HepG2 (cell line): ENCODE data around the gene GP9.

Experiments
- BCLAF1 ChIP-seq: fragments of 450-650 bp; IDR thresholded peaks from 2 replicates; pipeline ENCODE4 v1.6.1; 2017; ENCODE audit warnings: mild to moderate bottlenecking
- CTCF ChIP-seq: sonication (generic); formaldehyde crosslinking; IDR thresholded peaks from 2 replicates; pipeline ENCODE4 v1.5.0; 2020; ENCODE audit warnings: mild to moderate bottlenecking, missing genetic modification reagents, moderate library complexity
- HINFP ChIP-seq: sonication (generic); formaldehyde crosslinking; IDR thresholded peaks from 2 replicates; pipeline ENCODE4 v1.4.0; 2020; ENCODE audit warnings: low read depth, mild to moderate bottlenecking, missing genetic modification reagents
- ZKSCAN8 ChIP-seq: IDR thresholded peaks from 2 replicates; pipeline ENCODE4 v1.6.1; 2016; ENCODE audit warnings: borderline replicate concordance, missing genetic modification reagents, missing compliant biosample characterization
- TF ChIP-seq, protein P1 (sequence below): sonication (generic); formaldehyde crosslinking; IDR thresholded peaks from 2 replicates; pipeline ENCODE4 v1.4.0; 2020; ENCODE audit warnings: missing genetic modification reagents, mild to moderate bottlenecking, borderline replicate concordance
- TF ChIP-seq, protein P2 (sequence below): sonication (generic); formaldehyde crosslinking; IDR thresholded peaks from 2 replicates; pipeline ENCODE4 v1.5.1; 2020; ENCODE audit warnings: missing genetic modification reagents, mild to moderate bottlenecking, borderline replicate concordance

DNA sequence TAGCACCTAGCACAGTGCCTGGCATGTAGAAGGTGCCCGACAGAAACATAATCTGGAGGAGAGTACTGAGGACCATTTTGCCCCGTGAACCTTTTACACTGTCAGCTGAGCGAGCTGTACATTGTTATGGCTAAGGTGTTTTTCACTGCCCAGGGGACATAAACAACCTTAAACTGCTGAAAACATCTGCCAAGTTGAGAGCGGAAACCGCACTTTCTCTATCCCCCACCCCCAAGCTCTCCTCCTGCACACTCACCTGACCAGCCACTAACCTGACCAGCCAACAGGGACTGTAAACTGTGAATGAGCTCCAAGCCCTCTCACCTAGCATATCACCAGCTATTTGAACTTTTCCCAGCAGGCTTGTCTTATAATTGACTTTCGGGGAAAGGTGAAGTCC, 43.5 kb downstream of the GP9 start:
- TF ChIP-seq CTCF (CRISPR knock-in tag): no peak
- no peak for TF ChIP-seq BCLAF1
- TF ChIP-seq HINFP (CRISPR knock-in tag): no peak
- no peak for TF ChIP-seq ZKSCAN8 (CRISPR knock-in tag)
- TF ChIP-seq, protein P1, sequence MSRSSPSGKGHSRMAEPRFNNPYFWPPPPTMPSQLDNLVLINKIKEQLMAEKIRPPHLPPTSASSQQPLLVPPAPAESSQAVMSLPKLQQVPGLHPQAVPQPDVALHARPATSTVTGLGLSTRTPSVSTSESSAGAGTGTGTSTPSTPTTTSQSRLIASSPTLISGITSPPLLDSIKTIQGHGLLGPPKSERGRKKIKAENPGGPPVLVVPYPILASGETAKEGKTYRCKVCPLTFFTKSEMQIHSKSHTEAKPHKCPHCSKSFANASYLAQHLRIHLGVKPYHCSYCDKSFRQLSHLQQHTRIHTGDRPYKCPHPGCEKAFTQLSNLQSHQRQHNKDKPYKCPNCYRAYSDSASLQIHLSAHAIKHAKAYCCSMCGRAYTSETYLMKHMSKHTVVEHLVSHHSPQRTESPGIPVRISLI (CRISPR knock-in tag): no peak
- TF ChIP-seq, protein P2, sequence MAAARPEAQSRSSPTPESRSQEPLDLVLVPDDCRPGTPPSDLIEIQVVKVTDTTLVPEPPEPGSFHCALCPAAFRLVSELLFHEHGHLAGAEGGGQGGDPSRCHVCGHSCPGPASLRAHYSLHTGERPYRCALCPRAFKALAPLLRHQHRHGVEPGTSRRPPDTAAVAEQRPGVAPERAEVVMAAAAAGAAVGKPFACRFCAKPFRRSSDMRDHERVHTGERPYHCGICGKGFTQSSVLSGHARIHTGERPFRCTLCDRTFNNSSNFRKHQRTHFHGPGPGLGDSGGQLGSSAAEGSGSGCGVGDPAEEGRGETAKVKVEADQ (CRISPR knock-in tag): no peak
